Measurements from ENCODE around the gene MME. TPM values are rescaled to one million over a fixed set of nuclear protein-coding genes. Genes with fewer than 3 reads are reported as not detected.
"Not testable (repeated sequence)": the region's sequence is repeated elsewhere in the genome, so short reads cannot be mapped to it uniquely, and the experiment has no call there.

Gene MME
- total RNA-seq, 2 experiments from 2014 or later, result not detected

DNA sequence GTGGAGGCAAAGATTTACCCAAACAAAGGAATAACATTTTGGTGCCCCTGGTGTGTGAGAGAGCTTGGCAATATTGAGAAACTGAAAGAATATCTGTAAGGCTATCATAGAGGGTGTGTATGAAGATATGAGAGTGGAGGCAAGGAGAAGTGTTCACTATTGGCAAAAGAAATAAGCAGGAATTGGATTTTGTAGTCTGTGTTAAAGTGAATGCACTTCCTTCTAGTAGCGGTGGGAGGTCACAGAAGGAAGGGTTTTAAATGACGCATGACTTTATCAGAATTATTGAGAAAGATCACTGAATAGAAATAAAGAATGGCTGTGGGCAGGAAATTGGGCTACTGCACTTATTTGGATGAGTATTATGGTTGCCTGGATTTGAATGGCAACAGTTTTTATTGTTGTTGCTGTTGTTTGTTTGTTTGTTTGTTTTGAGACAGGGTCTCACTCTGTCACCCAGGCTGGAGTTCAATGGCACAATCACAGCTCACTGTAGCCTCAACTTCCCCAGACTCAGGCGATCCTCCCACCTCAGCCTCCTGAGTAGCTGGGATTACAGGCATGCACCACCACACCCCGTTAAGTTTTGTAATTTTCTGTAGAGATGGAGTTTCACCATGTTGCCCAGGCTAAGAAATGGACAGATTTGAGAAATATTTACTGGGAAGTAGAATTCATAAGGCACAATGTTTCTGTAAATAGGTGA lies 16.3 kb downstream of the MME start:
- Mint-ChIP-seq H3K4me3 (no peak overlapping the region), H3K27me3 (no peaks in the 10 kb centered on the region), H3K9me3 (peaks cover 6% of the 10 kb centered on the region), H3K36me3 (ENCODE audit: low read depth) (no peaks in the 10 kb centered on the region), H3K4me1 (no peaks in the 10 kb centered on the region), H3K27ac (no peak overlapping the region)
- CTCF ChIA-PET, result no interaction called here
- POLR2A ChIA-PET, result no interaction called here
- DNase-seq, result no peak

DNA sequence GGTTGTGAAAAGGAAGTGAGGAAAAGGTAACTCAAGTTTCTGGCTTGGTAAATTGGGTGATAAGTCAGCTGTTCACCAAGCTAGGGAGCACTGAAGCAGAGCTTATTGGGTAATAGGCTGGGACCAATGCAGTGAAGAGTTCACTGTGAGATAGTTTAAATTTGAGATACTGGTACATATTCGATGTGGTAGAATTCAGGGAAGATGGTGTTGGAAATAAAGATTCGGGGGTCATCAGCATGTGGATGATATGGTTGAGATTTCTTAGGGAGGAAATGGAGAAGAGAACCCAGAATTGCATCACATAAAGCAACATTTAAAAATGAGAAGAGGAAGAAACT lies 16.9 kb downstream of the MME start:
- ChIA-PET POLR2A (no interaction called here), CTCF (no interaction called here)
- Mint-ChIP-seq H3K36me3 (ENCODE audit: low read depth) (no peaks in the 10 kb centered on the region), H3K9me3 (peaks cover 6% of the 10 kb centered on the region), H3K27ac (no peak overlapping the region), H3K4me3 (no peak overlapping the region), H3K4me1 (no peaks in the 10 kb centered on the region), H3K27me3 (no peaks in the 10 kb centered on the region)
- DNase-seq, result no peak

DNA sequence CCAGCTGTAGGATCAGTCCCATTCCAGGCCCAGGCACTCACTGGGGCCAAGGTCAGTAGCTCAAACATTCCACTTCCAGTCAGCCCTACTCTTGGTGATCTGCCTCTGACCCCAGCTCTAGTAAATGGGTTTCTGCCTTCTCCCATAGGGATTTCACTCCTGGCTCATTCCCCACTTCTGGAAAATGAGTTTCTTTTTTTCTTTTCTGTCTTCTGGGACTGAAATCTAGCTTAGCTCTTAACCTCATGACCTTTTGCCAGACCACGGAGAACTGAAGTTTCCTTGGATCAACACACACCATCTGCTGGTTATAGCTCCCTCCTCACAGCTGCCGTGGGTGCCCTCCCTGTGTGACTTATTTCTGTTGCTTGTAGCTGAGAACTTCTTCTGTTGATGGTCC lies 21.3 kb downstream of the MME start:
- Mint-ChIP-seq H3K9me3 (peaks cover 6% of the 10 kb centered on the region), H3K27me3 (no peaks in the 10 kb centered on the region), H3K4me1 (no peaks in the 10 kb centered on the region), H3K27ac (no peak overlapping the region), H3K36me3 (ENCODE audit: low read depth) (no peaks in the 10 kb centered on the region), H3K4me3 (no peak overlapping the region)
- no peak for DNase-seq
- POLR2A ChIA-PET, result no interaction called here
- CTCF ChIA-PET, result no interaction called here

DNA sequence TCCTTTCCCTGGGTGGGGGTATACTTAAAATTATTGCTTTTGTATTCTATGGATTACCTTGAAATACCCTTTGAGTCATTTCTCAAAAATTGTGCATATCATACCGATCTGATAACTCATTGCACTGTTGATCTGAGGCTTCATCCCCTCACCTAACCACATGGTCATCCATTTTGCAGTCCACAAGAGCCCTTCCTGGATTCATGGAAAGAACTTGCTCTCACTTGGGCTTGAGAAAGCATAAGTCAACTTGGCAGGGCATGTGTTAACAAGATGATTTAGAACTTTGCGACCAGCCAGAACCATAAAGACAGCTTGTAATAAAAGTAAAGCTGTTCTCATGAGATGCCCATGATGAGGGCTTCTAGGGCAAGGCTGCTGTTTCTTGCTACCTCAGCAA lies 22.2 kb downstream of the MME start:
- Mint-ChIP-seq H3K9me3 (peaks cover 6% of the 10 kb centered on the region), H3K4me3 (no peak overlapping the region), H3K36me3 (ENCODE audit: low read depth) (no peaks in the 10 kb centered on the region), H3K4me1 (no peaks in the 10 kb centered on the region), H3K27me3 (no peaks in the 10 kb centered on the region), H3K27ac (no peak overlapping the region)
- CTCF ChIA-PET, result no interaction called here
- POLR2A ChIA-PET, result no interaction called here
- DNase-seq, result no peak

DNA sequence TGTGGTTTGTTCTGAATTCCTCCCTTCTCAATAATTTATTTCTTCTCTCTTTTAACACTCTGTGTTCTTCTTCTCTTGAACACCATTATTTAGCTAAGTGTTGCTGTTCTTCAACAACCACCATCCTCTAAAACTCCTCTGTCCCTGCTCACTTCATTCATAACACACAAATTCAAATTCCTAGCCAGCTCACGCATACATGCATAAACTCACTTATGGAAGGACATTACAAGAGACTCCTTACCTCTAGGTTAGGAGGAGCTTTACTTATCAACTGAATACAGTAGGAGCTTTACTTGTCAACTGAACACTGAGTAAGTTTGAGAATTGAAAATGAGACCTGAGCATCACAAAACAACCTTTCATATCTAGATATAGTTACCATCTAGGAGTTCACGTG lies 23.6 kb downstream of the MME start:
- DNase-seq, result no peak
- ChIA-PET POLR2A (no interaction called here), CTCF (no interaction called here)
- Mint-ChIP-seq H3K4me1 (no peaks in the 10 kb centered on the region), H3K27ac (no peak overlapping the region), H3K36me3 (ENCODE audit: low read depth) (no peaks in the 10 kb centered on the region), H3K9me3 (peaks cover 1% of the 10 kb centered on the region), H3K27me3 (no peaks in the 10 kb centered on the region), H3K4me3 (no peak overlapping the region)

DNA sequence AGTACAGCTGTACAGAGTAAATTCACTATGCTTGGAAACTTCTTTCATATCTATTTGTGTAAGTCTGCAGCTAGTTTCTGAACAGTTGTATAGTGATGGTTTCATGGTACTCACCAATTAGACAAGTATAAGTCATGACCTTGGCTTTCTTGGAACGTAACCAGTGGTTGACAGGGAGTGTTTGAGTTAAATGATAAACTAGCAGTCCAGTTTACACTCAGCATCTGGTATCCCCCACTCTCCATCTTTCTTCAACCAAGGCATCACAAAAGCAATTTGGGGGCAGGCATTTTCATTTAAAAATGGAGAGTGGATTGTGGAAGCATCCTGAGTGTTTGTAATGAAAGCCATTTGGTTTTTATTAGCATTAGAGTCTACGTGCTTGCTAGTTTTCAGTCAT lies 26.0 kb downstream of the MME start:
- no peak for DNase-seq
- ChIA-PET POLR2A (no interaction called here), CTCF (no interaction called here)
- no peaks in the 10 kb centered on the region for H3K9me3 Mint-ChIP-seq
- H3K27ac Mint-ChIP-seq, result no peak overlapping the region
- H3K4me1 Mint-ChIP-seq, result no peaks in the 10 kb centered on the region
- no peaks in the 10 kb centered on the region for H3K36me3 Mint-ChIP-seq (ENCODE audit: low read depth)
- no peaks in the 10 kb centered on the region for H3K27me3 Mint-ChIP-seq
- H3K4me3 Mint-ChIP-seq, result no peak overlapping the region

DNA sequence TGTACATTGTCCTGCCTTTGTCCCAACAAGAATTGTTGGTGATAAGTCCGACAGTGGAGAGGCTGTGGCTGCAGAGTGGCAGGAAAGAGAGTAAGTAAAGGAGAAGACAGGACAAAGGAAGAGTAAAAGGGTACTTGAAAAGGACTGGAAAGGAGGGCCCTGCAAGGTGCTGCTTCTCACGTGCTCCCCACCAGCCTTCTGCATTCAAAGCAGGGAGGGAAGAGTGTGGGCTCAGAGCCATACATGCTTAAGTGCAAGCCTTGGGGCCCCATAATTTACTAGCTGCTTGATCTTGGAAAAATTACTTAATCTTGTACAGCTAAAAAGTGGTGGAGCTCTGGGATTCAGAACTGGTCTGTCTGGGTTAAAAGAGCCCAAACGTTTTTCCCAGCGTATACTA lies 29.9 kb downstream of the MME start:
- Mint-ChIP-seq H3K4me3 (no peak overlapping the region), H3K9me3 (no peaks in the 10 kb centered on the region), H3K36me3 (ENCODE audit: low read depth) (no peaks in the 10 kb centered on the region), H3K4me1 (no peaks in the 10 kb centered on the region), H3K27ac (no peak overlapping the region), H3K27me3 (no peaks in the 10 kb centered on the region)
- CTCF ChIA-PET, result no interaction called here
- DNase-seq, result no peak
- POLR2A ChIA-PET, result no interaction called here

DNA sequence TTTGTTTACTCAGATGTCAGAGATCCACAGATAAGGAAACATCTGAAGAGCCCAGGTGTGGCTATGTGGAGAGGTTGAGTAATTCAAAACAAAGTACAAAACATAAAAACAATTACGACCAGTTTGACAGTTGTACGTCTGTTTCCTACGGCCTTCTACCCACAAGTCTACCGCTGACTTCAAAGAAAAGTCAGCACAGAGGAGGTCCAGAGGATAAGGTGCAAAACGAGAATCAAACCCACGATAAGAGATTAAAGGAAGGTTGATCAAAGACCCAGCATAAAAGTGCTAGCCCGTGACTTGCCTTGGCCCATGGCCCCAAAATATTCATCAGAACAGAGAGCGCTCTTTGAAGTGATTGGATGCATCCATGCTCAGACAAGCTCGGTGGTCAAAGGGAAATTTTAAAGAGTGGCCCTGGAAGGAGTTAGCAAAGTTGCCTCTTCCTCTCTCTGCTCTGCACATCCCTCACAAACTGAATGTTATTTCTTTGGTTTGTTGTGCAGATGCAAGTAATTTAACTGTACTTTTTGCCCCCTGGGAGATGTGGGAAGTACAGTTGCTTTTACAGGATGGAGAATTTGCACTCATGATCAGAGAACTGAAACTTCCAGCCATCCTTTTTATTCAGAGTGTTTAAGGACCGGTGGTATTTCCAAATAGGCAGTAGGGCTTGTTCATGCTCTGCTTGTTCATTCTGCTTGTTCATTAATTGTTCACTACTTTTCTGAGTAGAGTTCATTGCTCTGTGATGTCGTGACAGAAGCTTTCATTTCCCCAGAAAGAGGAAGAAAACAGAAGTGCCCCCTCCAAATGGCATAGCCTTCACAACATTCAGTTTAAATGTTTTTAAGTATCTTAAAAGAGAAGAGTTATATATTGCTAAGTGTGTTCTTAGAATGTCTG lies 31.1 kb downstream of the MME start:
- H3K36me3 Mint-ChIP-seq (ENCODE audit: low read depth), result no peaks in the 10 kb centered on the region
- ChIA-PET POLR2A (no interaction called here), CTCF (no interaction called here)
- DNase-seq, result no peak
- no peaks in the 10 kb centered on the region for H3K27me3 Mint-ChIP-seq
- no peaks in the 10 kb centered on the region for H3K9me3 Mint-ChIP-seq
- H3K4me1 Mint-ChIP-seq, result no peaks in the 10 kb centered on the region
- no peak overlapping the region for H3K4me3 Mint-ChIP-seq
- no peak overlapping the region for H3K27ac Mint-ChIP-seq

DNA sequence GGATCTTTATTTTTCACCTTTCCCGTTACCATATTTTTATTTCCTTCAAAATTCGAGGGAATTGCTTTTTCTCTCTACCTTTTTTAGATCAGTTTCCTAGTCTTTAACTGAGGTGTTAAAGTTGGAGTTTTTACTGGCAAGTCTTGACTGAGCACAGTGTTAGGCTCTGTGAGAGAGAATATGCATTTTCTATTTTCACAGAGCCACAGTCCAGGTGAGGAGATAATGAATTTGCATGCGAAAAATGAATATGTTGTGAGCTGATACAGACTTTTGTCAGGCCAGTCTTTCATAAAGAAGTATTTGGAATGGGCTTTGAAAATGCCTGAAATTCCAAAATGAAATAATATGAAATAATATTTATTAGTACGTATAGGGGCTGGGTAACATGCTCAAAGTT lies 31.9 kb downstream of the MME start:
- no peaks in the 10 kb centered on the region for H3K9me3 Mint-ChIP-seq
- H3K27me3 Mint-ChIP-seq, result no peaks in the 10 kb centered on the region
- no peak for DNase-seq
- POLR2A ChIA-PET, result no interaction called here
- CTCF ChIA-PET, result no interaction called here
- no peak overlapping the region for H3K4me3 Mint-ChIP-seq
- no peaks in the 10 kb centered on the region for H3K36me3 Mint-ChIP-seq (ENCODE audit: low read depth)
- no peaks in the 10 kb centered on the region for H3K4me1 Mint-ChIP-seq
- H3K27ac Mint-ChIP-seq, result no peak overlapping the region

DNA sequence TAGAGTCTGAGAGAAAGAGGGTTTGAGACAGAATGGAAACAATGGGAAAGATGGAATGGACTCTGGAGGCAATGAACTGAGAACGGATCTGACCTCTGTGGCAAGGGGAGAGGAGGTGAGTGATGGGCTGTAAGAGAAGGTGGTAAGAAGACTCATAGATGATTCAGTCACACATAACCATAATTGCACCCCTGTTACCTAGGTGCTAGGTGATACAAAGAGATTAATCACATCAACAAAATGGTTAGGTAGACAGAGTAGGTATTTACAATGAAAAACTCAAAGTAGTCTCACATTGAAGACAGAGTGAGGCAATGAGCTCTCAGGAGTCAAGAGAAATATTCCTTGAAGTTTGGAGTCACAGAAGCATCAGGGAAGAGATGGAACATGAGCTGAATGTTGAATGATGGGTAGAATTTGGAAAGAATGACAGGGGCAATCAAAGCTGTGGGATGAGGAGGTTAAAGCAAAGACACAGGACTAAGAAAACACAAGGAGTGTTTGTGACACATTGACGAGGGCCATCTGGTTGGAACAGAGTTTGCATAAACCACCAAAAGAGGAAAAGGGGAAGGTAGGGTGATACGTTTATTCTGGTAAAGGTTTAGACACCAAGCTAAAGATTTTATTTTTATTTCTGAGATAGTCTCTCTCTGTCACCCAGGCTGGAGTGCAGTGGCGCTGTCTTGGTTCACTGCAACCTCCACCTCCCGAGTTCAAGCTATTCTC lies 32.7 kb downstream of the MME start:
- CTCF ChIA-PET, result no interaction called here

DNA sequence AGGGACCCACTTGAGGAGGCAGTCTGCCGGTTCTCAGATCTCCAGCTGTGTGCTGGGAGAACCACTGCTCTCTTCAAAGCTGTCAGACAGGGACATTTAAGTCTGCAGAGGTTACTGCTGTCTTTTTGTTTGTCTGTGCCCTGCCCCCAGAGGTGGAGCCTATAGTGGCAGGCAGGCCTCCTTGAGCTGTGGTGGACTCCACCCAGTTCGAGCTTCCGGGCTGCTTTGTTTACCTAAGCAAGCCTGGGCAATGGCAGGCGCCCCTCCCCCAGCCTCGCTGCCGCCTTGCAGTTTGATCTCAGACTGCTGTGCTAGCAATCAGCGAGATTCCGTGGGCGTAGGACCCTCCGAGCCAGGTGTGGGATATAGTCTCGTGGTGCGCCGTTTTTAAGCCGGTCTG lies 44.6 kb downstream of the MME start:
- not testable (repeated sequence) for H3K36me3 Mint-ChIP-seq (ENCODE audit: low read depth)

More for the DNA sequence above, 32.7 kb downstream of the MME start:
- Mint-ChIP-seq H3K4me1 (no peaks in the 10 kb centered on the region), H3K27ac (no peak overlapping the region), H3K36me3 (ENCODE audit: low read depth) (no peaks in the 10 kb centered on the region), H3K27me3 (no peaks in the 10 kb centered on the region), H3K4me3 (no peak overlapping the region), H3K9me3 (no peaks in the 10 kb centered on the region)
- DNase-seq, result no peak
- POLR2A ChIA-PET, result no interaction called here

DNA sequence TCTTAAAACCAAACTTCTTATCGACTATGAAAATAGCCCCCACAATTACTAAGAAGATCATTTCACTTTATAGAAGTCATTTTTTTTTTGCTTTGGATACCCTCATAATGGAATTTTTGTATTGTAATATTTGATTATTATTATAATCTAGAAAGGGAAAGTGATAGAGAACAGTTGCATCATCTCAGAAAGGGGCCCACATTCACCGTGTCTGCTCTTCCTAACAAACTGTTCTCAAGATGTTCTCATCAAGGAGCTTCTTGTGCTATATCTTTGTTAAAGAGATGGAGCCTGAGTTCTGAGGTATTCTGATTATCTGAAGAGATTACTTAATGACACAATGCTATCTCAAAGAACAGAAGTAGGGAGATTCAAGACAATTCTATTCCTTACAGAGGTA lies 49.3 kb downstream of the MME start:
- Mint-ChIP-seq H3K27me3 (no peaks in the 10 kb centered on the region), H3K9me3 (peaks cover 4% of the 10 kb centered on the region), H3K27ac (no peak overlapping the region), H3K36me3 (ENCODE audit: low read depth) (no peaks in the 10 kb centered on the region), H3K4me3 (no peak overlapping the region), H3K4me1 (no peaks in the 10 kb centered on the region)
- DNase-seq, result no peak
- ChIA-PET CTCF (no interaction called here), POLR2A (no interaction called here)

More for the DNA sequence above, 44.6 kb downstream of the MME start:
- CTCF ChIA-PET, POLR2A ChIA-PET, H3K9me3 Mint-ChIP-seq, H3K4me3 Mint-ChIP-seq, H3K27ac Mint-ChIP-seq, H3K27me3 Mint-ChIP-seq, DNase-seq, H3K4me1 Mint-ChIP-seq: not testable (repeated sequence)

DNA sequence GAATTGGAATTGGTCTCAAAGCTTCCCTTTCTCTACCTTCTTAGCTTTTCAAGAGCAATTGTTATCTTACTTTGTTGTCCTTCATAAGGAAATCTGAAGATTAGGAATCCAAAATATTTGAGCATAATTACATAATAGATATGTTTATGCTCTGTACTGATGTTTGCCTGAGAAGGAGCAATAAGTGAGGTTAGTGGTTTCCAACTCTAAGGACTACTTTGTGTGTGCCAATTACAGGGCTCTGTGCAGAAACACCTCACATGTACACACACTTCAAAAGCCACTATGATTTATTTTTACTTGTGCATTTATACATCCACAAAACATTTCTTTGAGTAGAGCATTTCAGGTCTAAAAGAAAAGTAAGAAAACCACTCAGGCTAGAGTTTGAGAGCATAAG lies 49.9 kb downstream of the MME start:
- H3K4me1 Mint-ChIP-seq, result no peaks in the 10 kb centered on the region
- no peak for DNase-seq
- H3K4me3 Mint-ChIP-seq, result no peak overlapping the region
- no peaks in the 10 kb centered on the region for H3K36me3 Mint-ChIP-seq (ENCODE audit: low read depth)
- ChIA-PET CTCF (no interaction called here), POLR2A (no interaction called here)
- no peaks in the 10 kb centered on the region for H3K27me3 Mint-ChIP-seq
- no peak overlapping the region for H3K27ac Mint-ChIP-seq
- peaks cover 4% of the 10 kb centered on the region for H3K9me3 Mint-ChIP-seq

DNA sequence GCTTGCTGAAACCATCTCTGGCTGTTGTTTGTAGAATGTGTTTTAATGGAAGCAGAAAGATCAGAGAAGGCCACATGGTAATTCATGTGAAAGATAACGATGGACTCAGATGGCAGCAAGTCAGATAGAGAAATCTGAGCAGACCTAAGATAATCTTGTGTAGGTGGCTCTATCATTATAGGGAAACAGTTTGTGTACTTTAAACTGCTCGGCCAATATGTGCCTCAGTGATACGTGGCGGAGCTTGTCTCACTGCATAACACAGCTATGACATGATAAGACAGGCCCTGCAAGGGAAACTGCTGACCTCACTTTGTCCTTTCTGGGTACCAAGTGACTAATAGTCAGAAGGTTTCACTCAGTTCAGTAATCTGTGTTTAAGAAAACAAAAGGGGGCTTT lies 51.0 kb downstream of the MME start:
- H3K36me3 Mint-ChIP-seq (ENCODE audit: low read depth), result no peaks in the 10 kb centered on the region
- no peak for DNase-seq
- no peaks in the 10 kb centered on the region for H3K4me1 Mint-ChIP-seq
- no peaks in the 10 kb centered on the region for H3K27me3 Mint-ChIP-seq
- H3K27ac Mint-ChIP-seq, result no peak overlapping the region
- peaks cover 4% of the 10 kb centered on the region for H3K9me3 Mint-ChIP-seq
- POLR2A ChIA-PET, result interaction anchor here (1.0 kb wide), 1 partner anchor 16 kb away, joined by 3 read pairs; no protein-coding TSS in a partner anchor
- CTCF ChIA-PET, result no interaction called here
- H3K4me3 Mint-ChIP-seq, result no peak overlapping the region

All from activated CD4-positive, alpha-beta memory T cell treated with anti-CD3 and anti-CD28 coated beads, Interleukin-2, amount 10 ng/mL, durations not matched to agents 7 days and 5 days (primary cell).